Epidermal melanocyte (primary cell): ENCODE data around the gene SMYD3.

Source experiments
- DNase-seq: peaks from one replicate; pipeline ENCODE4 v3.0.0; 2011; ENCODE audit warnings: low spot score; ENCODE audit not compliant: insufficient read length

The SMYD3 gene

GRCh38 chr1:246218686-246219085 lies 288.4 kb downstream of the SMYD3 start:
- DNase-seq = no peak

- DNase-seq = no peak
Measured at GRCh38 chr1:246216906-246217305, 290.2 kb downstream of the SMYD3 start.

GRCh38 chr1:246215510-246215903 lies 291.6 kb downstream of the SMYD3 start:
- DNase-seq = no peak

- peak; percentile 61 for DNase-seq
Measured at GRCh38 chr1:246214708-246215509, 292.2 kb downstream of the SMYD3 start.

- no peak for DNase-seq
Measured at GRCh38 chr1:246213947-246214346, 293.1 kb downstream of the SMYD3 start.

GRCh38 chr1:246213502-246213901 lies 293.6 kb downstream of the SMYD3 start:
- no peak for DNase-seq

GRCh38 chr1:246213036-246213435 lies 294.0 kb downstream of the SMYD3 start:
- DNase-seq = no peak

- no peak for DNase-seq
Measured at GRCh38 chr1:246212013-246212412, 295.1 kb downstream of the SMYD3 start.

GRCh38 chr1:246210756-246211155 lies 296.3 kb downstream of the SMYD3 start:
- no peak for DNase-seq

- no peak for DNase-seq
Measured at GRCh38 chr1:246208105-246208504, 299.0 kb downstream of the SMYD3 start.

- DNase-seq = no peak
Measured at GRCh38 chr1:246203180-246203579, 303.9 kb downstream of the SMYD3 start.

- DNase-seq = no peak
Measured at GRCh38 chr1:246200738-246201137, 306.3 kb downstream of the SMYD3 start.

- no peak for DNase-seq
Measured at GRCh38 chr1:246200225-246200624, 306.9 kb downstream of the SMYD3 start.

- DNase-seq = no peak
Measured at GRCh38 chr1:246199086-246199645, 307.9 kb downstream of the SMYD3 start.

GRCh38 chr1:246198115-246198816 lies 308.8 kb downstream of the SMYD3 start:
- DNase-seq = no peak

GRCh38 chr1:246197076-246197475 lies 310.0 kb downstream of the SMYD3 start:
- no peak for DNase-seq

GRCh38 chr1:246195296-246195695 lies 311.8 kb downstream of the SMYD3 start:
- no peak for DNase-seq

GRCh38 chr1:246193537-246193936 lies 313.5 kb downstream of the SMYD3 start:
- no peak for DNase-seq

- DNase-seq = no peak
Measured at GRCh38 chr1:246189126-246189525, 318.0 kb downstream of the SMYD3 start.

GRCh38 chr1:246187834-246188372 lies 319.2 kb downstream of the SMYD3 start:
- peak; percentile 25 for DNase-seq

- DNase-seq = no peak
Measured at GRCh38 chr1:246184503-246184902, 322.6 kb downstream of the SMYD3 start.

GRCh38 chr1:246182149-246182851 lies 324.8 kb downstream of the SMYD3 start:
- no peak for DNase-seq
